ENCODE measurements around the gene ETV3L. TPM values are rescaled to one million over a fixed set of nuclear protein-coding genes. Genes with fewer than 3 reads are reported as not detected.

Gene ETV3L
- total and polyA plus RNA-seq, 2 donors from 2014 or later = not detected

DNA sequence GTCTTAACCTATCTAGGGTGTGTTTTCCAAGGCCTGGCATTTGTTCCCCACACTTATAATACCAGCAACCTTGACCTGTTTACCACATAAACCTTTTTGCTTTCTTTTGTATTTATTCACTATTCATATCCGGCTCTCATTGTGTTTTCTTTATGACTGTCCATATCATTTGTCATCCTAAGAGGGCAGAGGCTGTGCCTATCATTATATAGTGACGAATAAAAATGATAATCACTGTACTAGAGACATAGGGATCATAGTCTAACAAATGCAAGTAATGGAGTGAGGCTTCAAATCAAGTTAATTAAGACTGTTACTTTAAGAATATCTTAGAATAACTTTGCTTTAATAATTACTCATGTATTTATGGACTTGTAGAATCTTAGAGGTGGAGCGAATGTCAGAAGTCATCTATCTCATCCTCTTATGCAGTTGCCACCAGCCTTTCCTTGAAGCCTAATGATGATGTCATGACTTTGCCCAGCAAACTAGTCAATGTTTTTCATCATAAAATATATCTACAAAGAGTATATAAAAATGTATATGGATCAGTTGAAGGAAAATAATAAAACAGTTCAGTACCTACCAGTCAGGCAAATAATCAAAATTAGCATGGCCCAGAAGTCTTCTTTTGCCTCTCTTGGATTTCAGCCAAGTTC lies 43.3 kb upstream of the ETV3L start:
- intact Hi-C loops (cut with DNase I) = no loop called here
- no peak overlapping the region for H3K27ac ChIP-seq (ENCODE audit: low read depth in 2 of 2, low read length in 2 of 2)
- TF ChIP-seq, protein P1, sequence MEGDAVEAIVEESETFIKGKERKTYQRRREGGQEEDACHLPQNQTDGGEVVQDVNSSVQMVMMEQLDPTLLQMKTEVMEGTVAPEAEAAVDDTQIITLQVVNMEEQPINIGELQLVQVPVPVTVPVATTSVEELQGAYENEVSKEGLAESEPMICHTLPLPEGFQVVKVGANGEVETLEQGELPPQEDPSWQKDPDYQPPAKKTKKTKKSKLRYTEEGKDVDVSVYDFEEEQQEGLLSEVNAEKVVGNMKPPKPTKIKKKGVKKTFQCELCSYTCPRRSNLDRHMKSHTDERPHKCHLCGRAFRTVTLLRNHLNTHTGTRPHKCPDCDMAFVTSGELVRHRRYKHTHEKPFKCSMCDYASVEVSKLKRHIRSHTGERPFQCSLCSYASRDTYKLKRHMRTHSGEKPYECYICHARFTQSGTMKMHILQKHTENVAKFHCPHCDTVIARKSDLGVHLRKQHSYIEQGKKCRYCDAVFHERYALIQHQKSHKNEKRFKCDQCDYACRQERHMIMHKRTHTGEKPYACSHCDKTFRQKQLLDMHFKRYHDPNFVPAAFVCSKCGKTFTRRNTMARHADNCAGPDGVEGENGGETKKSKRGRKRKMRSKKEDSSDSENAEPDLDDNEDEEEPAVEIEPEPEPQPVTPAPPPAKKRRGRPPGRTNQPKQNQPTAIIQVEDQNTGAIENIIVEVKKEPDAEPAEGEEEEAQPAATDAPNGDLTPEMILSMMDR (IDR thresholded peaks at IDR 0.05; ENCODE audit: borderline replicate concordance, extremely low read depth, insufficient read depth) = no peak
- H3K36me3 ChIP-seq (ENCODE audit: control insufficient read depth in 2 of 3, insufficient read depth in 3 of 3, low read length in 3 of 3) = no peaks in the 10 kb centered on the region
- peaks cover 0 to 3% (median 1%) of the 10 kb centered on the region in 3 donors for H3K4me1 ChIP-seq (ENCODE audit: control insufficient read depth in 2 of 3, insufficient read depth in 2 of 3, low read depth in 1 of 3, low read length in 3 of 3)
- DNase-seq (no peak), FAIRE-seq (no peak)
- H3K9ac ChIP-seq (ENCODE audit: low read length in 3 of 3) = no peak overlapping the region
- no peak overlapping the region for H3K4me3 ChIP-seq (ENCODE audit: low read length in 3 of 3)
- no peaks in the 10 kb centered on the region for H3K9me3 ChIP-seq (ENCODE audit: control insufficient read depth in 2 of 3, insufficient read depth in 1 of 3, low read length in 3 of 3)
- no peaks in the 10 kb centered on the region for H3K27me3 ChIP-seq (ENCODE audit: control insufficient read depth, insufficient read depth, low read length)

DNA sequence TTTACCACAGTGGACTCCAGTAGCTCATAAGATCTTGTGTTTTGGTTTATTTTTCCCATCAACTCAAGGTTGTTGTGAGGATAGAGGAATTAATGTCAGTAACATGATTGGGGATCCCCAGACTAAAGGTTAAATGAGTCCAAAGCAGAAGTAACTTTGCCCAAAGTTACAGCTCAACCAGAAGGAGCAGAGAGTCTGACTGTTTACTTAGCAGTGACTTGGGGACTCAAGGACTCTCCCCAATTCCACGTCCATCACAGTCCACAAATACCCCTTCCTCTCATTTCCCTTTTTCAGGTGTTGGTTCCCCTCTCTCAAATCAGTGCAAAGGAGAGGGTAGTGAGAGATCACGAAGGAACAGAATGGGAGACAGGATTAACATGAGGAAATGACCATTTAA lies 42.6 kb upstream of the ETV3L start:
- Histone ChIP-seq H3K9me3 (ENCODE audit: control insufficient read depth in 2 of 3, insufficient read depth in 1 of 3, low read length in 3 of 3) (no peaks in the 10 kb centered on the region), H3K27me3 (ENCODE audit: control insufficient read depth, insufficient read depth, low read length) (no peaks in the 10 kb centered on the region), H3K27ac (ENCODE audit: low read depth in 2 of 2, low read length in 2 of 2) (no peak overlapping the region), H3K36me3 (ENCODE audit: control insufficient read depth in 2 of 3, insufficient read depth in 3 of 3, low read length in 3 of 3) (no peaks in the 10 kb centered on the region), H3K4me1 (ENCODE audit: control insufficient read depth in 2 of 3, insufficient read depth in 2 of 3, low read depth in 1 of 3, low read length in 3 of 3) (peaks cover 0 to 6% (median 0%) of the 10 kb centered on the region in 3 donors), H3K9ac (ENCODE audit: low read length in 3 of 3) (no peak overlapping the region), H3K4me3 (ENCODE audit: low read length in 3 of 3) (no peak overlapping the region)
- TF ChIP-seq, protein P1 (IDR thresholded peaks at IDR 0.05; ENCODE audit: borderline replicate concordance, extremely low read depth, insufficient read depth) = no peak
- intact Hi-C loops (cut with DNase I) = no loop called here
- FAIRE-seq (no peak), DNase-seq (no peak)

DNA sequence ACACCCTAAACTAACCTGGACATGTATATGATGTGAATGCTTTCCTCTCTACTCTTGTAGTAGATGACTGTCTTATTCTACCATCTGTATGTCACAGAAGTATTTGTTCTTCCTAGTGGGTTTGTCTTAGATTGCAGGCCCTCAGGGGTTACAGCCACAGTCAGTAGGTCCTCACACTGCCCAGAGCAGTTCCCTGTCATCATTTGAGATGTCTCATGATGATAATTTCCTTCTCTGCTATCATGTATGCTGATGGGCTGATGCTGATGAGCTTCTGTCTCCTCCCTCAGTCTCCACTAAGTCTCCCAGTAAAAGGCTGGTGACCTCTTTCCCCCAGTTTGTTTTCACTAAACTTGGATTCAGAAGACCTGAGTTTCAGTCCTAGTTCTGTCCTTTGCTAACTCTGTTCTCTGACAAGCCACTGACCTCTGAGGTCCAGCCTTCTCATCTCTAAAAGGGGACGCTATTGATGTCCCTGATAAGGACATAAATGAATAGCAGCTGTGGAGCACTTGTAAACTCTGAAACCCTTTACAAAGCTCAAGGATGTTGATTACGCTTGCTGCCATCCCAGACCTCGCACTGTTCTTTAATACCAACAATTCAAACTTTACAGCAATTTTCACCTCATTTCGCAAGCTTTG lies 41.7 kb upstream of the ETV3L start:
- H3K9ac ChIP-seq (ENCODE audit: low read length in 3 of 3) = no peak overlapping the region
- peaks cover 0 to 10% (median 5%) of the 10 kb centered on the region in 3 donors for H3K4me1 ChIP-seq (ENCODE audit: control insufficient read depth in 2 of 3, insufficient read depth in 2 of 3, low read depth in 1 of 3, low read length in 3 of 3)
- no peak overlapping the region for H3K27ac ChIP-seq (ENCODE audit: low read depth in 2 of 2, low read length in 2 of 2)
- TF ChIP-seq, protein P1 (IDR thresholded peaks at IDR 0.05; ENCODE audit: borderline replicate concordance, extremely low read depth, insufficient read depth) = no peak
- H3K27me3 ChIP-seq (ENCODE audit: control insufficient read depth, insufficient read depth, low read length) = no peaks in the 10 kb centered on the region
- no peaks in the 10 kb centered on the region for H3K36me3 ChIP-seq (ENCODE audit: control insufficient read depth in 2 of 3, insufficient read depth in 3 of 3, low read length in 3 of 3)
- no peak for FAIRE-seq
- H3K4me3 ChIP-seq (ENCODE audit: low read length in 3 of 3) = no peak overlapping the region
- DNase-seq = no peak
- intact Hi-C loops (cut with DNase I) = no loop called here
- no peaks in the 10 kb centered on the region for H3K9me3 ChIP-seq (ENCODE audit: control insufficient read depth in 2 of 3, insufficient read depth in 1 of 3, low read length in 3 of 3)

Measured in kidney (tissue), 14 donors.